RWPE2 (cell line): ENCODE results near the gene GPER1.
A peak's percentile ranks its signal among the peaks of the same experiment; 100 is the strongest.

Experiments used
- ATAC-seq: fragments of 200-7000 bp; cut with Tn5 transposase; 3 replicates; pipeline ENCODE4 v1.9.1; 2021; ENCODE audit warnings: low read depth
- DNase-seq: peaks from one replicate; pipeline ENCODE4 v3.0.0-alpha.2; 2020; ENCODE audit warnings: low spot score
- H3K27ac ChIP-seq: fragments of 450-650 bp; 2 replicates; pipeline ENCODE4 v1.5.1; 2017; ENCODE audit warnings: mild to moderate bottlenecking; ENCODE audit not compliant: poor library complexity, severe bottlenecking
- H3K27me3 ChIP-seq: fragments of 250-450 bp; sonication (Bioruptor Pico); 2 replicates; pipeline ENCODE4 v1.5.1; 2021; ENCODE audit warnings: mild to moderate bottlenecking, moderate library complexity; ENCODE audit not compliant: insufficient read depth, poor library complexity, severe bottlenecking
- H3K36me3 ChIP-seq: fragments of 250-450 bp; sonication (Bioruptor Pico); 2 replicates; pipeline ENCODE4 v1.5.1; 2020; ENCODE audit warnings: low read depth, mild to moderate bottlenecking, moderate library complexity
- H3K4me1 ChIP-seq: fragments of 250-450 bp; sonication (Bioruptor Pico); 2 replicates; pipeline ENCODE4 v1.5.1; 2021; ENCODE audit warnings: mild to moderate bottlenecking, moderate library complexity; ENCODE audit not compliant: insufficient read depth, poor library complexity, severe bottlenecking
- H3K4me3 ChIP-seq: fragments of 250-450 bp; sonication (Bioruptor Pico); 2 replicates; pipeline ENCODE4 v1.5.1; 2021; ENCODE audit warnings: mild to moderate bottlenecking, moderate library complexity; ENCODE audit not compliant: severe bottlenecking
- H3K9me3 ChIP-seq: fragments of 250-450 bp; sonication (Bioruptor Pico); 2 replicates; pipeline ENCODE4 v1.5.1; 2021; ENCODE audit warnings: mild to moderate bottlenecking, moderate library complexity; ENCODE audit not compliant: severe bottlenecking
- TF ChIP-seq, protein P1 (sequence below): fragments of 450-650 bp; IDR thresholded peaks from one replicate; pipeline ENCODE4 v1.5.1; 2017; ENCODE audit warnings: mild to moderate bottlenecking, moderate library complexity; ENCODE audit not compliant: poor library complexity, severe bottlenecking

The GPER1 gene

DNA sequence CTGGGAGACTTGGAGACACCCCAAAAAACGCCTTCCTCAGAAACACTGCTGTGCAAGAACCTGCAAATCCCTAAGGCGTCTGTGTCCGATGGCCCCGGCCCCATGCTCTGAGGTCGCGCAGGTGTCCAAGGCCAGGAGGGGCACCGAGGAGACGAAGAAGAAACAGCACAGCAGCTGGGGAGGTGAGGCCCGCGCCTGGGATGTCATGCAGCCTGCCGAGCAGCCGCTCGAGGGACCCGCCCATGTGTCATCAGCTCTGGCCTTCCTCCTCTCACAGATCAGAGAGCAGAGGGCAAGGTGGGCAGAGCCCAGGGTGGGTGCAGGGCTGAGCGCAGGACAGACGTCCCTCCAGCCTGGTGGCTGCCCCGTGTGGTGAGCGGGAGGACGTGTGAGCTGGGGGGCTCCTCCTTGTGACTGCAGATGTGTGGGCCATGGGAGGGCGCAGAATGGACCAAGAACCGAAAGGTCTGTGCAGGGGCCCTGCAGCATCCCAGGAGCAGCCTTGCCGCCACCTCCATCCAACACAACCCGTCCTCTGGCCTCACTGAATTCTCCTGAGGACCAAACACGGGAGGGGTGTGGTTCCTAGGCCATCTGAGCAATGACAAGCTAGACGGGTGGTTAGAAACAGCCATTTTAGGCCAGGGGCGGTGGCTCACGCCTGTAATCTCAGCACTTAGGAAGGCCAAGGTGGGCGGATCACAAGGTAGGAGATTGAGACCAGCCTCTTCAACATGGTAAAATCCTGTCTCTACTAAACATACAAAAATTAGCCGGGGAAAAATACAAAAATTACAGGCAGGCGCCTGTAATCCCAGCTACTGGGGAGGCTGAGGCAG lies 13.1 kb upstream of the GPER1 start:
- Histone ChIP-seq H3K27me3 (no peaks in the 10 kb centered on the region), H3K4me1 (peaks cover 14% of the 10 kb centered on the region), H3K9me3 (no peaks in the 10 kb centered on the region), H3K4me3 (no peak overlapping the region), H3K27ac (peak overlapping the region; percentile 23), H3K36me3 (no peaks in the 10 kb centered on the region)
- no peak for DNase-seq
- no peak for ATAC-seq
- TF ChIP-seq, protein P1, sequence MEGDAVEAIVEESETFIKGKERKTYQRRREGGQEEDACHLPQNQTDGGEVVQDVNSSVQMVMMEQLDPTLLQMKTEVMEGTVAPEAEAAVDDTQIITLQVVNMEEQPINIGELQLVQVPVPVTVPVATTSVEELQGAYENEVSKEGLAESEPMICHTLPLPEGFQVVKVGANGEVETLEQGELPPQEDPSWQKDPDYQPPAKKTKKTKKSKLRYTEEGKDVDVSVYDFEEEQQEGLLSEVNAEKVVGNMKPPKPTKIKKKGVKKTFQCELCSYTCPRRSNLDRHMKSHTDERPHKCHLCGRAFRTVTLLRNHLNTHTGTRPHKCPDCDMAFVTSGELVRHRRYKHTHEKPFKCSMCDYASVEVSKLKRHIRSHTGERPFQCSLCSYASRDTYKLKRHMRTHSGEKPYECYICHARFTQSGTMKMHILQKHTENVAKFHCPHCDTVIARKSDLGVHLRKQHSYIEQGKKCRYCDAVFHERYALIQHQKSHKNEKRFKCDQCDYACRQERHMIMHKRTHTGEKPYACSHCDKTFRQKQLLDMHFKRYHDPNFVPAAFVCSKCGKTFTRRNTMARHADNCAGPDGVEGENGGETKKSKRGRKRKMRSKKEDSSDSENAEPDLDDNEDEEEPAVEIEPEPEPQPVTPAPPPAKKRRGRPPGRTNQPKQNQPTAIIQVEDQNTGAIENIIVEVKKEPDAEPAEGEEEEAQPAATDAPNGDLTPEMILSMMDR: no peak

DNA sequence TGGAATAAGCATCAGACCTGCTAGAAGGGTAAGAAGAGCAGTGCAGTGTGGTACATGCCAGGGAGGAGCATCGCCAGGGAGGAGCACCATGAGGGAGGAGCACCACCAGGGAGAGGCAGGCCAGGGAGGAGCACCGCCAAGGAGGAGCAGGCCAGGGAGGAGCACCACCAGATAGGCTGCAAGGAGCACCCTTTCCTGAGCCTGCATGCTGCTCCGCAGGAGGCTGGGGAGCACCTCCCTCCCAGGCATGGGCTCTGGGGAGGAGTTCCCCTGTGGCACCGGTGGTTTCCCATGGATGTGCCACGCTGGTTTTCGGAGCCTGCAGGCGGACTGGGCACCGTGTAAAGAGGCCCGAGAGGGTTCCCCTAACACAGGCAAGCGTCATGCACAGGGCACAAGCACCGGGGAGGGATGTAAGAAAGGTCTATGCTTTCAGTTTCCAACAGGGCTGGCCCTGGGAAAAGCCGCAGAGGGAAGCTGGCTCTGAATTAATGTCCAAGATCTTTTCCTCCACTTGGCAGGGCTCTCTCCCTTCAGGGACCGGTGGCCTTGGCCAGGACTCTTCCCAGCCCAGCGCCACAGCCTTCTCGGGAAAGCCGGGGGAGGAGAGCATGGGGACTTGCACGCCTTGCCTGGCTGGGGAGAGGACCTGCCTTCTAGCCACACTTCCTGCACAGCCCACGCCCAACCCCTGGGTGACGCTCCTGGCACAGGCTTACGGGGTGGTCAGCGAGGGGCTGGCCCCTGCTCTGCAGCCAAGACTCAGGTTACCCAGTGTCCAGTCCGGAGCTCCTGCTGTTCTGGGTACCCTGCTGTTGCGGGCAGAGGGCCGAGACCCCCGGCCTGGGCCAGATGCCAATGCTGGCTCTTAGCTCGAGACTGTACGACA lies 11.5 kb upstream of the GPER1 start:
- DNase-seq: no peak
- TF ChIP-seq, protein P1: no peak
- H3K27me3 ChIP-seq: no peaks in the 10 kb centered on the region
- H3K4me3 ChIP-seq: no peak overlapping the region
- no peak for ATAC-seq
- H3K4me1 ChIP-seq: peaks cover 14% of the 10 kb centered on the region
- H3K36me3 ChIP-seq: no peaks in the 10 kb centered on the region
- H3K9me3 ChIP-seq: no peaks in the 10 kb centered on the region
- H3K27ac ChIP-seq: peak overlapping the region; percentile 23

DNA sequence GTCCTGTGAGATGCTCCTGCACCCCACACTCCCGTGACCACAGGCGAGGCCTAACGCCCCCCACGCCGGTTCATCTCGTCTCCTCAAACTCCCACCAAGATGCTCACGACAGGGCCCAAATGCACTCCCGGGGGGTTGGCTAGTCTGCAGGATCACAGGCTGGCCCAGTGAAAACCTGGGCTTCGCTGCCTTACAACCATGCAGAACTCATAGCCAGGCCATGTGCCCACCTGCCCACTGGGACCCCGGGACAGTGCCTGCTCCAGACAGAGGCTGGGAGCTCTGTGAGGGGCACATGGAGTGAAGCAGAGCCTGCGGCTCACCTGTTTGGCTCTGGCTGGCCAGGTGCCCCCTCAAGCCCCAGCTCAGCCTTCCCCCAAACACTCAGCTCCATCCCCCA lies 9.4 kb upstream of the GPER1 start:
- Histone ChIP-seq H3K27ac (no peak overlapping the region), H3K4me3 (no peak overlapping the region), H3K9me3 (no peaks in the 10 kb centered on the region), H3K27me3 (no peaks in the 10 kb centered on the region), H3K4me1 (peaks cover 14% of the 10 kb centered on the region), H3K36me3 (no peaks in the 10 kb centered on the region)
- DNase-seq (no peak), ATAC-seq (no peak)
- TF ChIP-seq, protein P1: no peak

DNA sequence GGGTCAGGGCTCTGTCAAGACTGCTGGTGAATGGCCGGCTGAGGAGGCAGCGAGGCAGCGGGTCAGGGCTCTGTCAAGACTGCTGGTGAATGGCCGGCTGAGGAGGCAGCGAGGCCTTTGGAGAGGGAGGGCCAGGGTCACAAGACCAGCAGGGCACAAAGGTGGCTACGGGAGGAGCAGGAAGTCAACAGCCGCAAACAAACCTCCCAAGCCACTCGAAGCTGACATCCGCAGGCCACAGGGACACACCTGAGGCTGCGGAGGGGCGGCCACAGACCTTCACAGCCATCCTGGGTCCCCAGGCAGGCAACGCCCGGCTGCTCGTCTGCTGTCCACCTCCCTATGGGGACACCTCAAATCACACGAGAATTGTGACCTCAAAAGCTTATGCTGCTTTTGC lies 8.9 kb upstream of the GPER1 start:
- Histone ChIP-seq H3K4me3 (no peak overlapping the region), H3K9me3 (no peaks in the 10 kb centered on the region), H3K4me1 (peaks cover 14% of the 10 kb centered on the region), H3K36me3 (no peaks in the 10 kb centered on the region), H3K27me3 (no peaks in the 10 kb centered on the region), H3K27ac (no peak overlapping the region)
- DNase-seq (no peak), ATAC-seq (no peak)
- TF ChIP-seq, protein P1: no peak
